BJ (cell line): ENCODE measurements around the gene C17orf114.

Source experiments
- CTCF ChIA-PET: fragments of 350-600 bp; formaldehyde crosslinking; extraction: SDS; loops from one replicate; lab custom pipeline; 2021; ENCODE audit warnings: antibody characterized with exemption, inconsistent platforms; lab: Yijun Ruan, JAX
- POLR2A ChIA-PET: fragments of 300-600 bp; sonication (Branson Sonifier 250); formaldehyde crosslinking; extraction: SDS; loops from one replicate; lab custom pipeline; 2021; ENCODE audit warnings: antibody characterized with exemption; lab: Charles Lee
- DNase-seq: peaks from one replicate; pipeline ENCODE4 v3.0.0-alpha.2; 2011; ENCODE audit warnings: low read depth
- H3K27me3 ChIP-seq: 2 replicates; pipeline ENCODE4 v1.6.0; 2011; ENCODE audit warnings: low read length; ENCODE audit not compliant: control insufficient read depth, insufficient read depth
- H3K36me3 ChIP-seq: 2 replicates; pipeline ENCODE4 v1.5.1; 2011; ENCODE audit warnings: low read length; ENCODE audit not compliant: control insufficient read depth, insufficient read depth
- H3K4me3 ChIP-seq: 2 replicates; pipeline ENCODE4 v1.5.1; 2011; ENCODE audit warnings: low read depth, mild to moderate bottlenecking, control low read depth, low read length
- TF ChIP-seq, protein P1 (sequence below): IDR thresholded peaks from 2 replicates; pipeline ENCODE4 v1.5.1; 2011; ENCODE audit warnings: low read depth, mild to moderate bottlenecking, control low read depth, inconsistent platforms, low read length, moderate library complexity; ENCODE audit not compliant: insufficient read depth

The C17orf114 gene

GRCh38 chr17:4839221-4839620 lies 37.1 kb upstream of the C17orf114 start:
- POLR2A ChIA-PET = no interaction called here
- CTCF ChIA-PET = interaction anchor here (1.2 kb wide), 1 partner anchor 49 kb away, joined by 4 read pairs; no protein-coding TSS in a partner anchor
- no peaks in the 10 kb centered on the region for H3K36me3 ChIP-seq
- no peaks in the 10 kb centered on the region for H3K27me3 ChIP-seq
- no peak overlapping the region for H3K4me3 ChIP-seq
- TF ChIP-seq, protein P1, sequence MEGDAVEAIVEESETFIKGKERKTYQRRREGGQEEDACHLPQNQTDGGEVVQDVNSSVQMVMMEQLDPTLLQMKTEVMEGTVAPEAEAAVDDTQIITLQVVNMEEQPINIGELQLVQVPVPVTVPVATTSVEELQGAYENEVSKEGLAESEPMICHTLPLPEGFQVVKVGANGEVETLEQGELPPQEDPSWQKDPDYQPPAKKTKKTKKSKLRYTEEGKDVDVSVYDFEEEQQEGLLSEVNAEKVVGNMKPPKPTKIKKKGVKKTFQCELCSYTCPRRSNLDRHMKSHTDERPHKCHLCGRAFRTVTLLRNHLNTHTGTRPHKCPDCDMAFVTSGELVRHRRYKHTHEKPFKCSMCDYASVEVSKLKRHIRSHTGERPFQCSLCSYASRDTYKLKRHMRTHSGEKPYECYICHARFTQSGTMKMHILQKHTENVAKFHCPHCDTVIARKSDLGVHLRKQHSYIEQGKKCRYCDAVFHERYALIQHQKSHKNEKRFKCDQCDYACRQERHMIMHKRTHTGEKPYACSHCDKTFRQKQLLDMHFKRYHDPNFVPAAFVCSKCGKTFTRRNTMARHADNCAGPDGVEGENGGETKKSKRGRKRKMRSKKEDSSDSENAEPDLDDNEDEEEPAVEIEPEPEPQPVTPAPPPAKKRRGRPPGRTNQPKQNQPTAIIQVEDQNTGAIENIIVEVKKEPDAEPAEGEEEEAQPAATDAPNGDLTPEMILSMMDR = no peak
- DNase-seq = no peak

GRCh38 chr17:4838309-4838785 lies 36.2 kb upstream of the C17orf114 start:
- ChIA-PET CTCF (interaction anchor here (1.2 to 1.4 kb wide), 2 partner anchors 11 to 48 kb away, joined by 4 to 5 read pairs; no protein-coding TSS in a partner anchor), POLR2A (no interaction called here)
- DNase-seq = no peak
- TF ChIP-seq, protein P1 = no peak
- Histone ChIP-seq H3K4me3 (no peak overlapping the region), H3K36me3 (no peaks in the 10 kb centered on the region), H3K27me3 (no peaks in the 10 kb centered on the region)

DNA sequence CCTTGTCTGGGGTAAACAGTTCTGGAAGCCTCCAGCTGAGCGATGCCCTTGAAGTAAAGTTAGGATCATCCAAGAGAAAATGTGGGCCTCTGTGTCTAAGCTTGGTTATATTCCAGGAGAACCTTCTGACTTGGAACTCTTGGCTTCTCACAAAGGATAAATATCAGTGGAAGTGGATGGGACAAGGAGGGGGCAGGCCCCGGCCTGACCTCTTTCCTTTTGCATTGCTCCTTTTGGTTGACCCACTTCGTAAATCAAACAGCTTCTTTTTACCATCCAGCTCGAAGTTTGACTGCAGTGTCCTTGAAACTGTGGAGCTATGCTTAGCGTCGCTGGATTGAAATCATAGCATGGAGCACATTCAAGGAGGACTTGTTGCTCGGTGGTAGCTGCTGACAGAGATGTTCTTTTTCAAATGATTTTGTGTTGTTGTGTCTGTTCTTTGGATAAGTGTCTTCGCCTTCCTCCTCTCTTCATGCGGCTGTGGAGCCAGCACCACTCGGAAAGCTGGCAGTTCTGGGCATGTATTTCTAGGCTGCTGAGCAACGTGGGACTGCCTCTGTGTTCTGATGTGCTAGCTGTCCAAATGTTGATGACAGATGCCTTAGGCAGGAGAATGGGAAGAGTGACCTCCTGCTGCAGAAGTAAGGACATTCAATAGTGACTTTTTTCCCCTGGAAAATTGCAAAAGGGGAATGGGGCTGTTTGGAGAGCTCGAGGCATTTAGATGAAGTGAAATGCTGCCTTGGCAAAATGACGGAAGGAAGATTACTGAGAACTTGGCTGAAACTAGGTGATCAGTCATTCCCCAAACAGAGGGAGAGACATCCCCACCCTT lies 35.6 kb upstream of the C17orf114 start:
- POLR2A ChIA-PET = no interaction called here

GRCh38 chr17:4836221-4836620 lies 34.1 kb upstream of the C17orf114 start:
- Histone ChIP-seq H3K36me3 (no peaks in the 10 kb centered on the region), H3K4me3 (no peak overlapping the region), H3K27me3 (no peaks in the 10 kb centered on the region)
- TF ChIP-seq, protein P1 = no peak
- CTCF ChIA-PET = interaction anchor here (0.6 kb wide), 2 partner anchors 23 to 464 kb away, joined by 3 to 4 read pairs; no protein-coding TSS in a partner anchor
- POLR2A ChIA-PET = no interaction called here
- DNase-seq = no peak

More for the DNA sequence above, 35.6 kb upstream of the C17orf114 start:
- H3K36me3 ChIP-seq = no peaks in the 10 kb centered on the region
- TF ChIP-seq, protein P1 = no peak
- H3K4me3 ChIP-seq = no peak overlapping the region
- CTCF ChIA-PET = interaction anchor here (0.9 to 1.4 kb wide), 2 partner anchors 11 to 43 kb away, joined by 4 to 5 read pairs; no protein-coding TSS in a partner anchor
- no peaks in the 10 kb centered on the region for H3K27me3 ChIP-seq
- DNase-seq = no peak

DNA sequence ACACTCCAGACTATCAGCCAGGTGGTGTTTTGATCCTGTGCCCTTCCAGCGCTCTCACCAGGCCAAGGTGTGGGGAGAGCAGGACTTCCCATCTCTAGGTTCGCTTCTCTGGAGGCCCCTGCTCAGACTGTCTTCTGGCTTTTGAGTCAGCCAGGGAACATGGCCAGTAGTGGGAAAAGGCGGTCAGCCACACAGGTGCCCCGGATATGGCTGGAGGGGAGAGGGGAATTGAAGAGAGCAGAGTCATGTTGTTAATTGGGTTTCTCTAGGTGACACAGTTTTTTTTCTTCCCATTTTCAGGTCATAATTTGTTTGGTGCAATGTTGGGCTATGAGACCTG lies 32.5 kb upstream of the C17orf114 start:
- H3K36me3 ChIP-seq = no peaks in the 10 kb centered on the region
- no peaks in the 10 kb centered on the region for H3K27me3 ChIP-seq
- H3K4me3 ChIP-seq = peak overlapping the region; percentile 94
- TF ChIP-seq, protein P1 = no peak
- POLR2A ChIA-PET = interaction anchor here (0.6 kb wide), 1 partner anchor 285 kb away, joined by 5 read pairs; no protein-coding TSS in a partner anchor
- DNase-seq = no peak
- CTCF ChIA-PET = interaction anchor here (0.9 to 1.3 kb wide), 2 partner anchors 44 to 54 kb away, joined by 4 read pairs; no protein-coding TSS in a partner anchor
